WERI-Rb-1 (cell line): ENCODE data around the gene C1QL1.

Experiments used
- DNase-seq: peaks from one replicate; pipeline ENCODE4 v3.0.0-alpha.2; 2020
- H3K27ac ChIP-seq: fragments of 250-450 bp; sonication (Bioruptor Pico); 2 replicates; pipeline ENCODE4 v1.5.1; 2020; ENCODE audit warnings: mild to moderate bottlenecking, moderate library complexity
- H3K27me3 ChIP-seq: fragments of 250-450 bp; sonication (Bioruptor Pico); 2 replicates; pipeline ENCODE4 v1.5.1; 2021; ENCODE audit warnings: mild to moderate bottlenecking, low read depth, moderate library complexity; ENCODE audit not compliant: insufficient read depth, severe bottlenecking
- H3K36me3 ChIP-seq: fragments of 250-450 bp; sonication (Bioruptor Pico); 2 replicates; pipeline ENCODE4 v1.5.1; 2020; ENCODE audit warnings: mild to moderate bottlenecking, moderate library complexity
- H3K4me3 ChIP-seq: 2 replicates; pipeline ENCODE4 v1.5.1; 2011; ENCODE audit warnings: low read depth, mild to moderate bottlenecking, control low read depth, low read length
- H3K9me3 ChIP-seq: fragments of 250-450 bp; sonication (Bioruptor Pico); 2 replicates; pipeline ENCODE4 v1.5.1; 2021; ENCODE audit warnings: mild to moderate bottlenecking, moderate library complexity; ENCODE audit not compliant: severe bottlenecking
- CTCF ChIP-seq: IDR thresholded peaks from 2 replicates; pipeline ENCODE4 v1.5.1; 2011; ENCODE audit warnings: low read depth, mild to moderate bottlenecking, control low read depth, inconsistent platforms, low read length

C1QL1 gene

GRCh38 chr17:44983563-44983962, 15.5 kb upstream of the C1QL1 start:
- H3K36me3 ChIP-seq: no peaks in the 10 kb centered on the region
- H3K27me3 ChIP-seq: no peaks in the 10 kb centered on the region
- peaks cover 3% of the 10 kb centered on the region for H3K9me3 ChIP-seq
- TF ChIP-seq CTCF: no peak
- no peak overlapping the region for H3K27ac ChIP-seq
- no peak overlapping the region for H3K4me3 ChIP-seq
- no peak for DNase-seq

- TF ChIP-seq CTCF: no peak
- Histone ChIP-seq H3K27me3 (no peaks in the 10 kb centered on the region), H3K36me3 (no peaks in the 10 kb centered on the region), H3K4me3 (no peak overlapping the region), H3K27ac (no peak overlapping the region), H3K9me3 (peaks cover 3% of the 10 kb centered on the region)
- DNase-seq: no peak
These were observed 14.1 kb upstream of the C1QL1 start for GRCh38 chr17:44982113-44982702.

GRCh38 chr17:44981221-44981968, 13.3 kb upstream of the C1QL1 start:
- no peak for DNase-seq
- no peak for TF ChIP-seq CTCF
- no peaks in the 10 kb centered on the region for H3K36me3 ChIP-seq
- no peak overlapping the region for H3K4me3 ChIP-seq
- H3K27me3 ChIP-seq: no peaks in the 10 kb centered on the region
- peaks cover 3% of the 10 kb centered on the region for H3K9me3 ChIP-seq
- H3K27ac ChIP-seq: no peak overlapping the region

- no peak for TF ChIP-seq CTCF
- no peak for DNase-seq
- Histone ChIP-seq H3K27ac (no peak overlapping the region), H3K36me3 (no peaks in the 10 kb centered on the region), H3K27me3 (no peaks in the 10 kb centered on the region), H3K4me3 (no peak overlapping the region), H3K9me3 (no peaks in the 10 kb centered on the region)
These were observed 11.4 kb upstream of the C1QL1 start for GRCh38 chr17:44979426-44979995.

- H3K27ac ChIP-seq: no peak overlapping the region
- H3K36me3 ChIP-seq: no peaks in the 10 kb centered on the region
- no peak for TF ChIP-seq CTCF
- no peak for DNase-seq
- H3K9me3 ChIP-seq: no peaks in the 10 kb centered on the region
- no peaks in the 10 kb centered on the region for H3K27me3 ChIP-seq
- no peak overlapping the region for H3K4me3 ChIP-seq
These were observed 10.7 kb upstream of the C1QL1 start for GRCh38 chr17:44978807-44979206.
